Measurements from ENCODE around the gene CRIP1.

CRIP1 gene

DNA sequence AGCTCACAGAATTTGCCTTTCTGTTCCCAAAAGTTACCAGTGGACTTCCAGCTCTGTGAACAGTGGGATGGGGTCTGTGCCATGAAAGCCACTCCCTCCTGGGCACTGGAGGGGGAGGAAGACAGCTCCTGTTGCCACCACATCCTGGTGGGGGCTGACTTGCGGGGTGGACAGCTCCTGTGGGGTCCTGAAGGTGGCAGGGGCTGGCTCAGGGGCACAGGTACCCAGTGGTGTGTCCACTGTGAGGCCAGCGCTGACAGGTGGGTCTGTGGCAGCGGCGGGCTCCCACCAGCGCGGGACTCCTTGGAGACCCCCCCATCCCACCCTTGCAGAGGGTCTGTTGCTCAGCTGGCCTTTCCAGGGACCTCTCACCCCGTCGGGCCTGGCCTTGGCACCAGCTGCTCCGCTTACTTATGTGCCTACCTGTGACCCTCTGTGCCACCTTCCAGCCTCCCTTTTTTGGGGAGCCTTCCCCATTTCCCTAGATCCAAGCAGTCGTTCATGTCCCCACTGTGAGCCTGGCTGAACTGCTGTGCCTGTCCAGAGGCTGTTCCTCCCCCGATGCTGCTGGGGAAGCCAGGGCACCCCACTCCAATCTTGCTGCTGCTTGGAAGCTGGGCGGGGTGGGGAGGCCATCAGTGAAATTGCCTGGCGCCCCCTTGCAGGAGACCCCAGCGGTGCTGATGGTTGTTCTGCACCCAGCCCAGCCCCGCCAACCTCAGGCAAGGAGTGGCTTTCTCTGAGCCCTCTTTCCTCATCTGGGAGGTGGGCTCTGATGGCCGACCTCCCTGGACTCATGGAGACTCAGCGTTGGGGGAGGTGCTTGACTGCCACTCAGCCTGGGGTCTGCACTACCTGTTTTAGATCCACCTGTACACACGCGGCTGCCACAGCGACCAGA lies 6.5 kb downstream of the CRIP1 start:
- no peak for DNase-seq (ENCODE audit: low read depth in 2 of 2)

DNA sequence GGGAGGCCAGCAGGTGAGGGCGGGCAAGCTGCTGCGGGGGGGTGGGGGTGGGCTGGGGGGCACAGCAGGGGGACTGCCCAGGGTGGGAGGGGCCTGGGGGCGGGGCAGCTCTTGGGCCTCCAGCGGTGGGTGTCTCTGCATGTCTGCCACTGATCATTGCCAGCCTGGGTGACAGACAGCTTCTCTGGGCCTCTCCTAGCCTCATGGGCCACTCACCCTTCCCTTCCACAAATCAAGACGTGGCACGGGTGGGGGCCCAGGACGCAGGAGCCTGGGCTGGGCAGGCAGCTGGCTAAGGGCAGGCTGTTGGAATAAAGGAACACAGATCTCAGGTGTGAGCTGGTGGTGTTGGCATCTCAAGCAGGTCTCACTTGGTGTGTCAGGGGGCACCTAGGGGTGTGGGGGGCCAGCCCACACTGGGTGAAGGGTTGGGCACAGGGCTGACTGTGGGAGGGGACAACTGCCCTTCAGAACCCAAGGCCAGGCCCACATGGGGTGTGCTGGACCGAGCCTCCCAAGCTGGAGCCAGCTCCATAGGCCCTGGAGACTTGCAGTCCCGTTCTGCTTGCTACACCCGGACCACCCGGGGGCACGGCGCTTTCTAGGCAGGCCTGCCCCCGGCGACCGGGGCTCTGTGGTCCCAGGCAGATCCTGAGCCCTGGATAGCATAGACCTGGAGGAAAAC lies 7.4 kb downstream of the CRIP1 start:
- DNase-seq (ENCODE audit: low read depth in 2 of 2) = no peak

DNA sequence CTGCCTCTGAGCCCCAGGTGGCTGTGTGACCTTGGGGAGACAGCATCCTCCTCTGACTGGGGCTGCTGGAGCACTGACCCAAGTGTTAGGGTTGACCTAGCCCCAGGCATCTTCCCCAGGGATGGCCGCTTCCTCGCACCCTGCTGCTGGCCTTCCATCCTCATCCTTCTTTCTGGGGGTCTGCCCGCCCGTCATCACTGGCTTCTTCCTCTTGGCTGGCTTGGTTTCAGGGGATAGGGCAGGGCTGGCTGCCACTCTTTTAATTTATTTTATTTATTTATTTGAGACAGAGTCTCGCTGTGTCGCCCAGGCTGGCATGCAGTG lies 7.9 kb downstream of the CRIP1 start:
- no peak for DNase-seq (ENCODE audit: low read depth in 2 of 2)

DNA sequence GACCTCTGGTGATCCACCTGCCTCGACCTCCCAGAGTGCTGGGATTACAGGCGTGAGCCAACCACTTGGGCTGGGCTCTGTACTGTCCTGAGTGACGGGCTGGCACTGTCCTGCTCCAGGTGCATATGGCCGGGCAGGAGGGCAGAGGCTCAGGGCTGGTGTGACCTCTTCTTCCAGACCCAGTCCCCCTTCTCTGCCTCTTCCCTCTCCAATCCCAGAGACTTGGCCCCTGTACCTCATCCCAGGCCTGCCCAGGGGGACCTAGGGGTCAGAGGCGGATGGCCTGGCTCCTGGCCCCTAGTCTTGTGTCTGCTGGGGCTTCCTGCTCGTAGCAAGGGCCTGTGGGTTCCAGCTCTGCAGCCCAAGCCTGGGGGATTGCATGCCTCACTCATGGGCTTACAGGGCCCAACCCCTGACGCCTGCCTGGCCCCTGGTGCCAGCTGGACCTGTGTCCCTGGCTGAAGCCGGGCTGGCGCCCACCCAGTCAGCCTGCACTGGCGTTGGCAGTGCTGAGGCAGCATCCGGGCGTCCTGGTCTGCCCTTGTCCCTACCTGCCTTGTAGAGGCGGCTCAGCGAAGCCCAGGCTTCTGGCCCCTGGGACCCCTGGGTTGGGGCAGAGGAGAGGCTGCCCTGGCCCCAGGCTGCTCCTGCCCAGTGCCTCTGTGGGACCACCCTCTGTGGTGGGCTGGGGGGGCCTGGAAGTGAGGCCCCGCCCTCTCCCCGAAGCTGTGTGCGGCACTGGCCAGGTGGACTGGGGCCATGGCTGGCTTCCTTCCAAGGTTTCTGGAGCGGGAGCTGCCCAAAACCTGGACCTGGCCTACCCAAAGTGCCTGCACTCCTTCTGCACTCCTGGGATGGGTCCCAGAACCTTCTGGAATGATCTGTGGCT lies 8.7 kb downstream of the CRIP1 start:
- no peak for DNase-seq (ENCODE audit: low read depth in 2 of 2)

DNA sequence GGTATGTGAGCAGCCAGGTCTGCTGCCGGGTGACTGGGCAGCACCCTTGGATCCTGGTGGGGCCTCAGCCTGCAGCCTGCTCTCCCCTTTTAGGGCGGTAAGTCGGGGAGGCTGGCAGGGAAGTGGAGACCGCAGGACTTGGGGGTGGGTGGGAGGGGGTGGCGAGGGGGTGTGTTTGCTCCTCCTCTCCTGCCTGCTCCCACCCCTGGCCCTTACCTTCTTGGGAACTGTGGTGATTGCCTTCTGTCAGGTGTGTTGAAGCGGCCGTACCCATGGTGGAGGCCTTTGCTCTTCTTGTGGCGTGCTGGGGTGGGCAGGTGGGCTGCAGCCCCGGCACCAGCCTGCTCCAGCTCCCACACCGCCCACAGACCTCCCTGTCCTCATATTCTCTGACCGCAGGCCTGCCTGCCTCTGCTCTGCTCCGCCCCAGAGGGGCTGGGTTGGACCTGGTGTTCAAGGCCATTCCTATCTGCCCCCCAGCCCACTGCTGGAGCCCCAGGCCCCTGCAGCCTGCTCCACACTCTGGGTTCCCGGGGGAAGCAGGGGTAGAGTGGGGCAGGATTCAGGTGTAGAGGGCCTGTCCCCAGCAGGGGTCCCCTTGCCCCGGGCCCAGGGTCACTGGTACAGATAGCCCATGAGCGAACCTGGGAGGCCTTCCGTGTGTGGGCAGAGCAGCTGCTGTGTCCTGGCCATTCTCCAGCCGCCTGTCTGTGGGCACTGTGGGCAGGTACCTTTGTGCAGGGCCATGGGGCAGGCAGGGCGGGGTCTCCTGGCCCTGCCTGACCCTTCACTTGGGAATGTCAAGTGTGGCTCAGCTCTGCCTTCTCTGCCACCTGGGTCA lies 9.5 kb downstream of the CRIP1 start:
- no peak for DNase-seq (ENCODE audit: low read depth in 2 of 2)

DNA sequence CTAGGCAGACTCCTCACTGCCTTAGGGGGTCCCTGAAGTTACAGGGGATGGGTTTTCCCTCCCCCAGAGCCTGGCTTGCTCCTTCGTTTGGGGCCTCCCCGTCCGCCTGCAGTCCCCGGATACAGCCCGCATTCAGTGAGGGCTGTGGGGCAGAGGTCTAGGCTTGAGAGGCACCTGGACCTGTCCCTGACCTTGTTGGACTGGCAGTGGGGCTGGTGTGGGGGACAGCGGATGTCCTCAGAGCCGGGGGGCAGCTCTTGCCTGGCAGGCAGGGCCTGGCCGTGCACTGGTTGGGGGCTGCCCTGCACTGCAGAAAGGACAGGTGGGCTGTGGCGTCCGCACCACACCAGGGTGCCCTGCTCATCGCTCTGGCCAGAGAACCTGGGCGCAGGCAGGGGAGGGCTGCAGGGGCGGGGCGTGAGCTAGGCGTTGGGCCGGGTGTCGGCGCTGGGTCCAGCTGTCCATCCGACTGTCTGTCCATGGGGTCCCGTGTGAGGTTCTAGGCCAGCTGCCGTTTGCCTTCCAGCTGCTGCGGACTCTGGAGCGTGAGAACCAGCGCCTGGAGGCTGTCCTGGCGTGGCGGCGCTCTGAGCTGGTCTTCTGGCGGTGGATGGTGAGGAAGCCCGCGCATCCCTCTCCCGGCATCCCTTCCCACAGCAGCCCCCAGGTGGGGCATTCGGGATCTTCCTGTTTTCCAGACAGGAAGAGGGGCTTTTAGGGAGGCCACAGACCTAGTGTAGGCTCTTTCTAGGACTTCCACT lies 10.3 kb downstream of the CRIP1 start:
- DNase-seq (ENCODE audit: low read depth in 2 of 2) = no peak

DNA sequence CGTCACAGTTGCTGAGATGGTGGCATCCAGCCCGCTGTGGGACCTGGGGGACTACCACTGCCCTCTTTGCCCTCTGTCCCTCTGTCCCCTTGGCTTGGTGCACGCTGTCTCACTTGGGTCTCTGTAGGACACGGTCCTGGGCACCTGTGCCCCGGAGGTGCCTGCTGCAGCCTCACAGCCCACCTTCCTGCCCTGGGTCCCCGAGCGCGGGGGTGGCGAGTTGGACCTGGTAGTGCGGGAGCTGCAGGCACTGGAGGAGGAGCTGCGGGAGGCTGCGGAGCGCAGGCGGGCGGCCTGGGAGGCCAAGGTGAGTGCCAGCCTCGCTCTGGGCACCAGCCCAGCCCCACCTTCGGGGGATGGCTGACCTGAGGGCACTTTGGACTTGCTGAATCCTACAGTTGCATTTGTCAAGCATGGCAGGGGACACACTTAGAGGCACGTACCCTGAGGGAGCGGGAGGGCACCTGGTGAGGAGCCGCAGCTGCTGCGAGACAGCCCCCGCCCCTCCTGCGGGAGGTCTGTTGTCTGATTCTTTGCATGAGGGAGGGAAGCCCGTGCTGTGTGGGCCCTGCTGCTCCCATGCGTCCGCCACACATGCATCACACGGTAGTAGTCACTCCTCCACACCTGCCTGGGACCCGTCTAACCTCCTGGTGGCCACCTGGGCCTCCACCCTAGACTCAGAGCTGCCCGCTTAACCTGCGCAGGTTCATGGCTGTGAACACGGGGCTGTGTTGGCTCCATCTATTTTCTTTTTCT lies 11.2 kb downstream of the CRIP1 start:
- no peak for DNase-seq (ENCODE audit: low read depth in 2 of 2)

DNA sequence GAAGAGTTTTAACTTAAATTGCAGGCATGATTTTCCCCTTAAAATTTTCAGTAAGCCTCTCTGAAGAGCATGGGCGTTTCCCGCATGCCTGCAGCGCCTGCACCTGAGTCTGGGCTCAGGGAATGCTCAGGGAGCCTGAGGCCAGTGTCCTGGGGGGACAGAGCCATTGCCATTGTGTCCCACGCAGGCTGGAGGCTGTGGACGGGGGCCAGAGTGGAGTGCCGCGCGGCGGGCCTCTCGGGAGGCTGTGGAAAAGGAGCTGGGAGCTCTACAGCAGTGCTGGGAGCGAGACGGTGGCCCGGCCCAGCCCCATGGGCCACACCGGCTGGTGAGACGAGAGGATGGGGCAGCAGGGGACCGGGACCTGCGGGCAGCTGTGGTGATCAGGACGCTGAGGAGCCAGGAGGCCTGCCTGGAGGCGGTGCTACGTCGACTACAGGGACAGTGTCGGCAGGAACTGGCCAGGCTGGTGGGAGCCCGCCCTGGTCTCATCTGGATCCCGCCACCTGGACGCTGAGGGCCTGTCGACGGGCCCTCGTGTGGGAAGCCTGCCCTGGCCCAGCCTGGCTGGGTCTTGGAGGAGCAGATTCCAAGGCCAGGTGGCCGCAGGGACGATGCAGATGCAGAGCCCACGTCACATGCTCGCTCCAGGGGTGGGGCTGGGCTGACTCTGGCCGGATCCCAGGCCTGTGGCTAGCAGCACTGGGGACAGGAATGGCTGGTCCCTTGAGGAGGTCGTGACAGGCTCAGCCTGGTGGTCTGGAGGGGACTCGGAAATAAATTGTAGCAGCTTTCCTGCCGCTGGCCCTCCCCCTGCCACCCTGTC lies 12.0 kb downstream of the CRIP1 start:
- no peak for DNase-seq (ENCODE audit: low read depth in 2 of 2)

DNA sequence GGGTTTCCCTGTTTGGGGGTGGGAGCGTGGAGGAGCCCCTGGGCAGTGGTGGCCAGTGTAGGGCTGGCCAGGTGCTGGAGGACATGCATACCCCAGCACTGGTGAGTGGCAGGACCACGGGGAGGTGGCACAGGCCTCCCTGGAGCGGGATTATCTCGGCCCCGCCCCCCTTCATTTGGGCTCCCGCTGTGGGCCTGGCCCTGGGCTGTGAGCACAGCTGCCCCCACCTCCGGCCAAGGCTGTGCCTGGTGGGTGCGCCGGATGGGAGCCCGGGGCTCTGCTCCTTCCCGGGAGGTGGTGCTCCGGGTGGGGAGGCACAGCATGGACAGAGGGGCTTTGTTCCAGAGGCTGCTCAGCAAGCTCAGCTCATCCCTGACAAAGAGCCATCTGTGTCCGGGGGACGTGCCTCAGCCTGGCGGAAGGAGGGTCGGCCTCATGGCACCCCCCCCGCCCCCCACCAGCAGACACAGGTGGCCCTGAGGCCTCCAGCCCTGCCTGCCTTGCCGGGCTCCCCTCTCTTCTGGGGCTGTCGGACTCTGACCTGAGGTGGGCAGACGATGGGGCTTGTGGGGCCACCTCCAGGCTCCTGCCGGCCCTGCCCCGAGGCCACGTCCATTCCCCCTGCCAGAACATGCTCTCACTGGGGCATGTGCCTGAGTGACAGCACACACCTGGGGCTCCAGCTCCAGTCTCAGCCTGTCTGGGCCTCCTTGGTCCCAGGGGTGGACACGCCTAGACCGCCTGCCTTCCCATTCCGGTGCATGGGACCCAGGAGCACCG lies 12.8 kb downstream of the CRIP1 start:
- no peak for DNase-seq (ENCODE audit: low read depth in 2 of 2)

DNA sequence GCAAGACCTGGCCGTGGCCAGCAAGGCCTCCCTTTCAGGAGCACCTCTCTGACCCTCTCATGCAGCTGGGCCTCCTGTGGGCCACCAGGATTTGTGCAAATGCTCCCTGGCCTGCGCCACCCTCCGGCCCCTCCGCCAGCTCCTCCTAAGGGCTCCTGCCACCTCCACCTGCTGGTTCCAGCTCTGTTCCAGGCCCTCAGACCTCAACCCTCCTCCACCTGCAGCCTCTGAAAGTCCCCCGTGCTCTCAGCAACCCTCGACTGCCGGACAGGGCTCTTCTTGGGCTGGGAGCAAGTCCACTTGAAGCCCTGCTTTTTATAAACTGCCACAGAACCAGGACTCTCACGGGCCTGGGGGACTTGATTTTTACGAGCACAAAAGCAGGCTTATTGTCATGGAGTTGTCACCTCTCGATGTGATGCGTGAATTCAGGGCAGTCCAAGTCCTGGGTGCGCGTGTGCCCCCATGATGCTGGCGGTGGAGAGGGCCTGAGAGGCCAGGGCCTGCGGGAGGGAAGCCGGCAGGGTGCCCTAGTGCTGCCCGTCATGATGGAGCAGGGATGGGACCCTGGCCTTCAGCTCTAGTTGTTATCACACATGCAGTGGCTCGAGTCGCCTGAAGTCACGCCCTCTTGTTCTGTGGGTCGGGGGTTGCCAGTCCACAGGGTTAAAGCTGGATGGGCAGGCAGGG lies 13.5 kb downstream of the CRIP1 start:
- DNase-seq (ENCODE audit: low read depth in 2 of 2) = no peak

DNA sequence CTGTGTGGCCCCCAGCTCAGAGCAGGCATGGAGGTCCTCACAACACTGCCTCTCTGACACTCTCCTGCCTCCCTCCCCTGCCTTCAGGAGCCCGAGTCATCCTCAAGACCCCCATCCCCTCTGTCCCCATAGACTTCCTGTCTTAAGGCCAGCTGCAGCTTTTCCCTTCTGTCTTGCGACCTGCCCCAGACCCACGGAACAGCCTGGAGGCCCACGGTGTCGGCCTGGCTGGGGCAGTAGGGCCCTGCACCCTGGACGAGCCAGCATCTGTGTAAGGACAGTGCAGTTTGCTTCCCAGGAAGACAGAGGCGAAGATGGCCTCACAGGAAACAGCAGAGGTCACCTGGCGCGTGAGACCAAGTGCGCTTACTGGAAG lies 14.0 kb downstream of the CRIP1 start:
- no peak for DNase-seq (ENCODE audit: low read depth in 2 of 2)

DNA sequence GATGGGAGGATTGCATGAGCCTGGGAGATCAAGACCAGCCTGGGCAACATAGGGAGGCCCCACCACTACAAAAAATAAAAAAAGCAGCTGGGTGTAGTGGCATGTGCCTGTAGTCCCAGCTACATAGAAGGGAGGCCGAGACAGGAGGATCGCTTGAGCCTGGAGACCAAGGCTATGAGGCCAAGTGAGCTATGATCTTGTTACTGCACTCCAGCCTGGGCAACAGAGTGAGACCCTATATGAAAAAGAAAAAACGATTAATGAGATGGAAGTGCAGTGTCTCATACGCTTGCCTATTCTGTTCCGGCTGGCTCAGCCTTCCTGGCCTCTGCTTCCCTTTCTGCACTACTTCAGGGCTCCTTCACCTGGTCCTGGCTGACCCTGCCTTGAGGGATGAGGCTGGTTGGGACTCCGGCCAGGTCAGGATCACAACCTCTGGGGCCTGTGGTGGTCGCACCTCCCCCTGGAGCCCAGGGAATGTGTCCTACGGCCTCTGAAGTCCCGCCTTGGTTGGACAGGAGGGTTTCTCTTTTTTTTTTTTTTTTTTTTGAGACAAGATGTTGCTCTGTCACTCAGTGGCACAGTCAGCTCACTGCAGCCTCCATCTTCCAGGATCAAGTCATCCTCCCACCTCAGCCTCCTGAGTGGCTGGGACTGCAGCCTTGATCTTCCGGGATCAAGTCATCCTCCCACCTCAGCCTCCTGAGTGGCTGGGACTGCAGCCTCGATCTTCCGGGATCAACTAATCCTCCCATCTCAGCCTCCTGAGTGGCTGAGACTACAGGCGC lies 15.0 kb downstream of the CRIP1 start:
- no peak for DNase-seq (ENCODE audit: low read depth in 2 of 2)

DNA sequence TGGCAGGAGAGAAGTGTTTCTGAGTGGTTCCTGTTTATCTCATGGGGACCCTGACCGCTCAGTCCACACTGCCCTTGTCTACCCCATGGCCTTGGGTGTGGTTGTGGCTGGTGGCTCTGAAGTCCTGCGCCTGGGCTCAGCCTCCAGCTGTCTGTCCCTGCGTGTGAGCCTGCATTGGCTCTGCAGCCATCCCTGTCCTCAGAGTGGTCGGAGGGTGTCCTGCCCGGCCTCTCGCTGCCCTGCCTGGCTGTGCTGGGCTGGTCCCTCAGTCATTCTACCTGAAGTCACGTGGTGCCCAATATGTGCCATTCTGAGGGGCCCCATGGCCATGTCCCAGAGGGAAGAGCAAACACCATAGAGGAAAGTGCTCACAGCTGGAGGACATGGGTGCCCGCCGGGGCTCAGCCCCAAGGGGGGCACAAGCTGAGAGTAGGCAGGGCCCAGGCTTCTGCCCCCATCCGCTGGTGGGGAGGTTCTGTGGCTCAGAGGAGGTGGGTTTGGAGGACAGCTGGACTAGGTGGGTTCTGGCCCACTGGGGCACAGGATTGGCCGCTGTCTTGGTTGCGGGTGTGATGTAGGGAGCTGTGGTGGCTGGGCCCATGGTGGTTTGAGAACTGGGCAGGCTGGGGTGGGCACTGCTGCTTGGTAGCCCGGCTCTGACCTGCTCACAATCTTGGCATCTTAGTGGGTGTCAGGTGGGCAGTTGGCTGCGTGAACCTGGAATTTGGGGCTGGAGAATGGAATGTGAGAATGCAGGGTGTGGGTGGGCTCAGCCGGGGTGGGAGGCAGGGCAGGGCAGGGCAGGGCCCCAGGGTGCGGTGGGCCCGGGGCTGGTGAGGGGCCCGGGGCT lies 16.0 kb downstream of the CRIP1 start:
- no peak for DNase-seq (ENCODE audit: low read depth in 2 of 2)

DNA sequence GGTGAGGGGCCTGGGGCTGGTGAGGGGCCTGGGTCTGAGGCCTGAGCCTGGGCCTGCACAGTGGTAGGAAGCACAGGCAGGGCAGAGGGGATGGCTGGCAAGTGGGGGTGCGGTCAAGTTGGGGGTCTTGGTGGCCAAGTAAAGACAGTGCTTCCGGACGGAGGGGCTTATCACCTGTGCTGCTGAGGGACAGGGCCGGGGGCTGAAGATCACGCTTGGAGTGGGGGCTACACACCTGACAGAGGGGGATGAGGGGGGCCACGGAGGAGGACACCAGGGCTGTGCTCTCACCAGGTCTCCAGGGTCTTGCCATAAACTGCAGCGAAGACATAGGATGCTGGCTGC lies 16.6 kb downstream of the CRIP1 start:
- DNase-seq (ENCODE audit: low read depth in 2 of 2) = no peak

DNA sequence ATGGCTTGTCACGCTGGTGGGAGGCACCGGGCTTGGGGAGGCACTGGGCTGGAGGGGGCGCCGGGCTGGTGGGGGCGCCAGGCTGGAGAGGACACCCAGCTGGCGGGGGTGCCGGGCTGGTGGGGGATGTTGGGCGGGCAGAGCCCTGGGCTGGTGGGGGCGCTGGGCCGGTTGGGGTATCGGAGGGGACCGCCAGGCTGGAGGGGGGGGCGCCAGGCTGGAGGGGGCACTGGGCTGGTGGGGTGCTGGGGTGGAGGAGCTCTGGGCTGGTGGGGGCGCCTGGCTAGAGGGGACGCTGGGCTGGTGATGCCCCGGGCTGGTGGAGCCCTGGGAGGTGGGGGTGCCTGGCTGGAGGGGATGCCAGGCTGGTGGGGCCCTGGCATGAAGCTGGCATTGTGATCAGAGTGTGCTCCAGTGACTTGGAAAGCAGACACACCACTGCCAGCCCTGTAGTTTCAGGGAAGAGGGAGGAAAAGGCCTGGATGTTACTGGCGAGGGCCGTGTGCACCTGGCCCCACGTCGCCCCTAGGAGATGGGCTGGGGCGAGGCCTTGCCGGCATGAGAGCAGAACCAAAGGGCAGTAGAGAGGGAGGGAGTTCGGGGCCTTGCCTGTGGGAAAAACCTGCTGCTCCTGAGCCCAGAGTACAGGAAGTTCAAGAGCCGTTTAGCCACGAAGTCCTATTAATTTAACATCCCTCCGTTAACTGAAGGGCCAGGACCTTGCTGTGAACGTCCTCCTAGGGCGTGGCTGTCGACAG lies 17.4 kb downstream of the CRIP1 start:
- DNase-seq (ENCODE audit: low read depth in 2 of 2) = no peak
